GM19238 (cell line): Measurements from ENCODE around the gene ERFE.
A peak's percentile ranks its signal among the peaks of the same experiment; 100 is the strongest.
"Not testable (repeated sequence)": the region's sequence is repeated elsewhere in the genome, so short reads cannot be mapped to it uniquely, and the experiment has no call there.

Source experiments
- DNase-seq: peaks from one replicate; pipeline ENCODE4 v3.0.0; 2011; ENCODE audit warnings: low spot score; ENCODE audit not compliant: insufficient read length

Gene ERFE

GRCh38 chr2:238168196-238169047 lies 9.7 kb downstream of the ERFE start:
- DNase-seq = no peak

- no peak for DNase-seq
These were observed 10.4 kb downstream of the ERFE start for GRCh38 chr2:238169048-238169707.

- DNase-seq = no peak
These were observed 11.0 kb downstream of the ERFE start for GRCh38 chr2:238169708-238170251.

GRCh38 chr2:238170386-238171071 lies 11.8 kb downstream of the ERFE start:
- DNase-seq = no peak

- DNase-seq = not testable (repeated sequence)
These were observed 12.3 kb downstream of the ERFE start for GRCh38 chr2:238171072-238171431.

- no peak for DNase-seq
These were observed 12.9 kb downstream of the ERFE start for GRCh38 chr2:238171575-238172187.

GRCh38 chr2:238172439-238172838 lies 13.7 kb downstream of the ERFE start:
- DNase-seq = no peak

- DNase-seq = no peak
These were observed 14.9 kb downstream of the ERFE start for GRCh38 chr2:238173692-238174091.

- no peak for DNase-seq
These were observed 15.5 kb downstream of the ERFE start for GRCh38 chr2:238174291-238174690.

- no peak for DNase-seq
These were observed 15.9 kb downstream of the ERFE start for GRCh38 chr2:238174701-238175100.

GRCh38 chr2:238176613-238177012 lies 17.8 kb downstream of the ERFE start:
- DNase-seq = no peak

GRCh38 chr2:238180554-238180953 lies 21.8 kb downstream of the ERFE start:
- no peak for DNase-seq

GRCh38 chr2:238182362-238182761 lies 23.6 kb downstream of the ERFE start:
- no peak for DNase-seq

- no peak for DNase-seq
These were observed 25.1 kb downstream of the ERFE start for GRCh38 chr2:238183821-238184220.

GRCh38 chr2:238187618-238188548 lies 29.1 kb downstream of the ERFE start:
- DNase-seq = no peak

GRCh38 chr2:238190445-238190844 lies 31.7 kb downstream of the ERFE start:
- no peak for DNase-seq

GRCh38 chr2:238202326-238203093 lies 43.7 kb downstream of the ERFE start:
- peak; percentile 21 for DNase-seq

GRCh38 chr2:238203094-238203972 lies 44.6 kb downstream of the ERFE start, which contains the start of gene ILKAP:
Gene ILKAP, minus strand, starts transcription at chr2:238203695. Its CDS starts 142 bp downstream, at chr2:238203553.
- DNase-seq = peak; percentile 99
